22Rv1 (cell line): ENCODE measurements around the gene GRIFIN.

ENCODE experiments used
- CTCF ChIP-seq: fragments of 450-650 bp; IDR thresholded peaks from 2 replicates; pipeline ENCODE4 v1.5.1; 2017; ENCODE audit warnings: mild to moderate bottlenecking
- ZFX ChIP-seq: fragments of 450-650 bp; IDR thresholded peaks from 2 replicates; pipeline ENCODE4 v1.6.1; 2017; ENCODE audit warnings: antibody characterized with exemption, borderline replicate concordance

GRCh38 chr7:2444476-2444875 lies 31.7 kb downstream of the GRIFIN start:
- TF ChIP-seq CTCF (no peak), ZFX (no peak)
